Measurements from ENCODE around the gene ATXN7L1.

- TF ChIP-seq, protein P1, sequence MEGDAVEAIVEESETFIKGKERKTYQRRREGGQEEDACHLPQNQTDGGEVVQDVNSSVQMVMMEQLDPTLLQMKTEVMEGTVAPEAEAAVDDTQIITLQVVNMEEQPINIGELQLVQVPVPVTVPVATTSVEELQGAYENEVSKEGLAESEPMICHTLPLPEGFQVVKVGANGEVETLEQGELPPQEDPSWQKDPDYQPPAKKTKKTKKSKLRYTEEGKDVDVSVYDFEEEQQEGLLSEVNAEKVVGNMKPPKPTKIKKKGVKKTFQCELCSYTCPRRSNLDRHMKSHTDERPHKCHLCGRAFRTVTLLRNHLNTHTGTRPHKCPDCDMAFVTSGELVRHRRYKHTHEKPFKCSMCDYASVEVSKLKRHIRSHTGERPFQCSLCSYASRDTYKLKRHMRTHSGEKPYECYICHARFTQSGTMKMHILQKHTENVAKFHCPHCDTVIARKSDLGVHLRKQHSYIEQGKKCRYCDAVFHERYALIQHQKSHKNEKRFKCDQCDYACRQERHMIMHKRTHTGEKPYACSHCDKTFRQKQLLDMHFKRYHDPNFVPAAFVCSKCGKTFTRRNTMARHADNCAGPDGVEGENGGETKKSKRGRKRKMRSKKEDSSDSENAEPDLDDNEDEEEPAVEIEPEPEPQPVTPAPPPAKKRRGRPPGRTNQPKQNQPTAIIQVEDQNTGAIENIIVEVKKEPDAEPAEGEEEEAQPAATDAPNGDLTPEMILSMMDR (conservative IDR thresholded peaks at IDR 0.05; ENCODE audit: low read depth, low read length): no peak
- no peak for TF ChIP-seq EZH2 (IDR thresholded peaks at IDR 0.05; ENCODE audit: borderline replicate concordance, low read depth, low read length, poor library complexity, severe bottlenecking)
These were observed 80.0 kb downstream of the ATXN7L1 start for GRCh38 chr7:105796365-105796764.
